ENCODE data around the gene CIAO2B. TPM values are rescaled to one million over a fixed set of nuclear protein-coding genes. Genes with fewer than 3 reads are reported as not detected.

Gene CIAO2B
- total RNA-seq, 1 experiment from 2014 or later, result 83.0 TPM

- Histone ChIP-seq H3K79me1 (ENCODE audit: insufficient read depth, low read depth, low read length, poor library complexity, severe bottlenecking) (no peaks in the 10 kb centered on the region), H2BK15ac (ENCODE audit: low read depth, low read length) (no peak overlapping the region), H2AK5ac (ENCODE audit: insufficient read length, low read length) (no peak overlapping the region), H2AFZ (ENCODE audit: low read length) (no peak overlapping the region), H3K4me1 (ENCODE audit: insufficient read depth, low read length) (no peaks in the 10 kb centered on the region), H3K27me3 (ENCODE audit: insufficient read depth, low read length) (no peaks in the 10 kb centered on the region), H3K4me2 (ENCODE audit: insufficient read depth, insufficient read length, low read length) (no peak overlapping the region), H3K14ac (ENCODE audit: insufficient read depth, low read length) (no peak overlapping the region), H4K8ac (replicated peaks; ENCODE audit: insufficient read length, low read depth, low read length) (no peak overlapping the region), H2BK120ac (ENCODE audit: low read depth, low read length, poor library complexity, severe bottlenecking) (no peak overlapping the region), H2BK20ac (ENCODE audit: low read depth, low read length, poor library complexity, severe bottlenecking) (no peak overlapping the region), H3K9ac (ENCODE audit: extremely low read depth, insufficient read length, low read length) (no peak overlapping the region), H3K27ac (ENCODE audit: insufficient read length, low read depth, low read length) (no peak overlapping the region), H2BK5ac (ENCODE audit: insufficient read length, low read length) (no peak overlapping the region), H3K79me2 (ENCODE audit: insufficient read depth, low read length) (no peaks in the 10 kb centered on the region), H3K9me3 (ENCODE audit: control insufficient read depth, low read depth, low read length) (no peaks in the 10 kb centered on the region), H3K23ac (ENCODE audit: insufficient read length, low read depth, low read length) (no peak overlapping the region), H3K4ac (ENCODE audit: low read depth, low read length) (no peak overlapping the region), H2BK12ac (ENCODE audit: insufficient read length, low read depth, low read length) (no peak overlapping the region), H3K56ac (ENCODE audit: insufficient read length, low read depth, low read length) (no peak overlapping the region), H3T11ph (ENCODE audit: low read length) (no peak overlapping the region), H4K5ac (ENCODE audit: insufficient read length, low read depth, low read length) (no peak overlapping the region), H3K18ac (ENCODE audit: insufficient read length, low read depth, low read length) (no peak overlapping the region), H4K91ac (ENCODE audit: insufficient read length, low read depth, low read length) (no peak overlapping the region), H3K23me2 (ENCODE audit: insufficient read length, low read depth, low read length, poor library complexity, severe bottlenecking) (no peaks in the 10 kb centered on the region), H4K20me1 (ENCODE audit: control insufficient read depth, insufficient read depth, insufficient read length) (no peaks in the 10 kb centered on the region)
- no peaks in the 10 kb centered on the region for H3K27me3 Mint-ChIP-seq (ENCODE audit: low read depth)
- no peak overlapping the region; a peak in 1 of 7 replicates for H3K27ac Mint-ChIP-seq
- DNase-seq, result no peak
- WGBS (ENCODE audit: extremely low coverage, insufficient read length, low lambda C conversion rate), result no CpG with 5 or more reads among the region's 4 CpGs
- H3K9me3 Mint-ChIP-seq, result no peaks in the 10 kb centered on the region
- peaks cover 10 to 46% (median 32%) of the 10 kb centered on the region in 3 experiments; a peak in 5 of 7 replicates for H3K36me3 Mint-ChIP-seq (ENCODE audit: insufficient read depth in 1 of 3, low read depth in 3 of 3)
- TF ChIP-seq, protein P1, sequence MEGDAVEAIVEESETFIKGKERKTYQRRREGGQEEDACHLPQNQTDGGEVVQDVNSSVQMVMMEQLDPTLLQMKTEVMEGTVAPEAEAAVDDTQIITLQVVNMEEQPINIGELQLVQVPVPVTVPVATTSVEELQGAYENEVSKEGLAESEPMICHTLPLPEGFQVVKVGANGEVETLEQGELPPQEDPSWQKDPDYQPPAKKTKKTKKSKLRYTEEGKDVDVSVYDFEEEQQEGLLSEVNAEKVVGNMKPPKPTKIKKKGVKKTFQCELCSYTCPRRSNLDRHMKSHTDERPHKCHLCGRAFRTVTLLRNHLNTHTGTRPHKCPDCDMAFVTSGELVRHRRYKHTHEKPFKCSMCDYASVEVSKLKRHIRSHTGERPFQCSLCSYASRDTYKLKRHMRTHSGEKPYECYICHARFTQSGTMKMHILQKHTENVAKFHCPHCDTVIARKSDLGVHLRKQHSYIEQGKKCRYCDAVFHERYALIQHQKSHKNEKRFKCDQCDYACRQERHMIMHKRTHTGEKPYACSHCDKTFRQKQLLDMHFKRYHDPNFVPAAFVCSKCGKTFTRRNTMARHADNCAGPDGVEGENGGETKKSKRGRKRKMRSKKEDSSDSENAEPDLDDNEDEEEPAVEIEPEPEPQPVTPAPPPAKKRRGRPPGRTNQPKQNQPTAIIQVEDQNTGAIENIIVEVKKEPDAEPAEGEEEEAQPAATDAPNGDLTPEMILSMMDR (conservative IDR thresholded peaks at IDR 0.05), result no peak
- 0 out of 4 replicates have a peak, but pooled peaks cover 2 to 3% of the 10 kb centered on the region in 2 experiments for H3K4me1 Mint-ChIP-seq
- no peak overlapping the region for H3K4me3 Mint-ChIP-seq
Observed at GRCh38 chr16:66889622-66890021, 44.6 kb downstream of the CIAO2B start.
